ENCODE data around the gene TMEM80. TPM values are rescaled to one million over a fixed set of nuclear protein-coding genes. Genes with fewer than 3 reads are reported as not detected.
"Not testable (repeated sequence)": the region's sequence is repeated elsewhere in the genome, so short reads cannot be mapped to it uniquely, and the experiment has no call there.

Gene TMEM80
- total RNA-seq, 1 experiment from 2014 or later: 29.9 TPM

- Mint-ChIP-seq H3K4me1 (ENCODE audit: low read depth, unreplicated experiment) (peaks cover 13% of the 10 kb centered on the region), H3K36me3 (ENCODE audit: insufficient read depth, unreplicated experiment) (peaks cover 60% of the 10 kb centered on the region), H3K27me3 (ENCODE audit: unreplicated experiment) (no peaks in the 10 kb centered on the region), H3K27ac (ENCODE audit: unreplicated experiment) (no peak overlapping the region), H3K4me3 (ENCODE audit: low read depth, unreplicated experiment) (no peak overlapping the region), H3K9me3 (ENCODE audit: low read depth, unreplicated experiment) (no peaks in the 10 kb centered on the region)
- no TSS peak for BruUV-seq (replicated peaks)
- TF ChIP-seq CTCF (IDR thresholded peaks at IDR 0.05; ENCODE audit: unreplicated experiment): no peak
- intact Hi-C loops (cut with micrococcal nuclease; ENCODE audit: unreplicated experiment): no loop called here
- CTCF ChIA-PET: no interaction called here
- no peak for DNase-seq
Measured at GRCh38 chr11:653837-654236, 41.8 kb upstream of the TMEM80 start.

- H3K27ac Mint-ChIP-seq (ENCODE audit: unreplicated experiment); H3K27me3 Mint-ChIP-seq (ENCODE audit: unreplicated experiment); DNase-seq; intact Hi-C loops (cut with micrococcal nuclease; ENCODE audit: unreplicated experiment); H3K4me3 Mint-ChIP-seq (ENCODE audit: low read depth, unreplicated experiment); BruUV-seq (replicated peaks); H3K9me3 Mint-ChIP-seq (ENCODE audit: low read depth, unreplicated experiment): not testable (repeated sequence)
- H3K36me3 Mint-ChIP-seq (ENCODE audit: insufficient read depth, unreplicated experiment): peaks cover 65% of the 10 kb centered on the region
- peaks cover 13% of the 10 kb centered on the region for H3K4me1 Mint-ChIP-seq (ENCODE audit: low read depth, unreplicated experiment)
- CTCF ChIA-PET: interaction anchor here (1.3 kb wide), 1 partner anchor 41 kb away, joined by 5 read pairs; the partner anchor contains the start of genes DEAF1 and TMEM80
Measured at GRCh38 chr11:654444-654843, 41.2 kb upstream of the TMEM80 start.

- CTCF ChIA-PET: interaction anchor here (0.6 to 1.4 kb wide), 8 partner anchors 13 to 101 kb away, joined by 3 to 11 read pairs (median 4); partner anchors contain the start of genes DEAF1 and TMEM80
- DNase-seq: peak; percentile 61
- no peak for TF ChIP-seq CTCF (IDR thresholded peaks at IDR 0.05; ENCODE audit: unreplicated experiment)
- H3K36me3 Mint-ChIP-seq (ENCODE audit: insufficient read depth, unreplicated experiment): peaks cover 60% of the 10 kb centered on the region
- H3K27me3 Mint-ChIP-seq (ENCODE audit: unreplicated experiment): no peaks in the 10 kb centered on the region
- H3K9me3 Mint-ChIP-seq (ENCODE audit: low read depth, unreplicated experiment): no peaks in the 10 kb centered on the region
- intact Hi-C loops (cut with micrococcal nuclease; ENCODE audit: unreplicated experiment): no loop called here
- peak overlapping the region; percentile 61 for H3K4me3 Mint-ChIP-seq (ENCODE audit: low read depth, unreplicated experiment)
- no peak overlapping the region for H3K27ac Mint-ChIP-seq (ENCODE audit: unreplicated experiment)
- no TSS peak for BruUV-seq (replicated peaks)
- peaks cover 13% of the 10 kb centered on the region for H3K4me1 Mint-ChIP-seq (ENCODE audit: low read depth, unreplicated experiment)
Measured at GRCh38 chr11:655036-655726, 40.4 kb upstream of the TMEM80 start.

- Mint-ChIP-seq H3K4me3 (ENCODE audit: low read depth, unreplicated experiment) (no peak overlapping the region), H3K4me1 (ENCODE audit: low read depth, unreplicated experiment) (peaks cover 13% of the 10 kb centered on the region), H3K36me3 (ENCODE audit: insufficient read depth, unreplicated experiment) (peaks cover 53% of the 10 kb centered on the region), H3K27me3 (ENCODE audit: unreplicated experiment) (no peaks in the 10 kb centered on the region), H3K9me3 (ENCODE audit: low read depth, unreplicated experiment) (no peaks in the 10 kb centered on the region), H3K27ac (ENCODE audit: unreplicated experiment) (no peak overlapping the region)
- BruUV-seq (replicated peaks): no TSS peak
- intact Hi-C loops (cut with micrococcal nuclease; ENCODE audit: unreplicated experiment): no loop called here
- TF ChIP-seq CTCF (IDR thresholded peaks at IDR 0.05; ENCODE audit: unreplicated experiment): no peak
- CTCF ChIA-PET: no interaction called here
- DNase-seq: no peak
Measured at GRCh38 chr11:656426-656825, 39.2 kb upstream of the TMEM80 start.

GRCh38 chr11:656866-657265, 38.8 kb upstream of the TMEM80 start:
- no TSS peak for BruUV-seq (replicated peaks)
- Mint-ChIP-seq H3K9me3 (ENCODE audit: low read depth, unreplicated experiment) (no peaks in the 10 kb centered on the region), H3K36me3 (ENCODE audit: insufficient read depth, unreplicated experiment) (peaks cover 53% of the 10 kb centered on the region), H3K27ac (ENCODE audit: unreplicated experiment) (no peak overlapping the region), H3K4me3 (ENCODE audit: low read depth, unreplicated experiment) (no peak overlapping the region), H3K27me3 (ENCODE audit: unreplicated experiment) (no peaks in the 10 kb centered on the region), H3K4me1 (ENCODE audit: low read depth, unreplicated experiment) (peaks cover 13% of the 10 kb centered on the region)
- intact Hi-C loops (cut with micrococcal nuclease; ENCODE audit: unreplicated experiment): no loop called here
- no peak for TF ChIP-seq CTCF (IDR thresholded peaks at IDR 0.05; ENCODE audit: unreplicated experiment)
- CTCF ChIA-PET: no interaction called here
- no peak for DNase-seq
